Prostate gland (tissue), 2 donors: ENCODE data around the gene CARMIL1.

Experiments
- POLR2A ChIP-seq: fragments of 450-650 bp; IDR thresholded peaks from one replicate; pipeline ENCODE4 v1.6.1; 2016; ENCODE audit warnings: antibody characterized with exemption, mild to moderate bottlenecking
- POLR2AphosphoS5 ChIP-seq: sonication (generic); formaldehyde crosslinking; IDR thresholded peaks from one replicate; pipeline ENCODE4 v1.6.1; 2017; ENCODE audit warnings: antibody characterized with exemption
- TF ChIP-seq, protein P1 (sequence below), 4 experiments: fragments of 200-600 bp in 2 of 4; fragments of 450-650 bp in 2 of 4; sonication (generic) in 2 of 4; IDR thresholded peaks; 1 replicate in 3 of 4; 2 replicates in 1 of 4; pipeline ENCODE4 v1.5.1; 2016 to 2019; ENCODE audit warnings: antibody characterized with exemption in 4 of 4, mild to moderate bottlenecking in 2 of 4, moderate library complexity in 2 of 4

DNA sequence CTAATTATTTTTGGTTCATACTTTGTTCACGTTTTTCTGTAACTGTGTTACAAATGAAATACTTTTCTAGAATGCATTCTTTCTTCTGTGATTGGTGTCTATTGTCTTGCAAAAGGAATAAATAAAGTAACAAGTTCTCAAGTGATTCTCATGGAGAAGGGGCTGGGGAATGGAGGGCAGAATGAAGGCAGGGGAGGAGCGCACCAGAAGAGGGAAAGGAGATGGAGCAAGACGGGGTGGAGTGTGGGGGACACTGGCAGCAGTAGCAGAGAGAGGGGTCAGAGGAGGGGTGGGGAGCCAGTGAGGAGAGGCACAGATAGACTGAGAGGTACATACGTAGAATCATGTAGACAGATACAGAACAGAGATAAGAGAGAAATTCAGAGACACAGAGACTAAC lies 136.5 kb downstream of the CARMIL1 start:
- TF ChIP-seq POLR2A (no peak), POLR2AphosphoS5 (no peak)
- TF ChIP-seq, protein P1, sequence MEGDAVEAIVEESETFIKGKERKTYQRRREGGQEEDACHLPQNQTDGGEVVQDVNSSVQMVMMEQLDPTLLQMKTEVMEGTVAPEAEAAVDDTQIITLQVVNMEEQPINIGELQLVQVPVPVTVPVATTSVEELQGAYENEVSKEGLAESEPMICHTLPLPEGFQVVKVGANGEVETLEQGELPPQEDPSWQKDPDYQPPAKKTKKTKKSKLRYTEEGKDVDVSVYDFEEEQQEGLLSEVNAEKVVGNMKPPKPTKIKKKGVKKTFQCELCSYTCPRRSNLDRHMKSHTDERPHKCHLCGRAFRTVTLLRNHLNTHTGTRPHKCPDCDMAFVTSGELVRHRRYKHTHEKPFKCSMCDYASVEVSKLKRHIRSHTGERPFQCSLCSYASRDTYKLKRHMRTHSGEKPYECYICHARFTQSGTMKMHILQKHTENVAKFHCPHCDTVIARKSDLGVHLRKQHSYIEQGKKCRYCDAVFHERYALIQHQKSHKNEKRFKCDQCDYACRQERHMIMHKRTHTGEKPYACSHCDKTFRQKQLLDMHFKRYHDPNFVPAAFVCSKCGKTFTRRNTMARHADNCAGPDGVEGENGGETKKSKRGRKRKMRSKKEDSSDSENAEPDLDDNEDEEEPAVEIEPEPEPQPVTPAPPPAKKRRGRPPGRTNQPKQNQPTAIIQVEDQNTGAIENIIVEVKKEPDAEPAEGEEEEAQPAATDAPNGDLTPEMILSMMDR (IDR thresholded peaks at IDR 0.05), result no peak
